ENCODE results near the gene TRIP6. TPM values are rescaled to one million over a fixed set of nuclear protein-coding genes. Genes with fewer than 3 reads are reported as not detected.
"Not testable (repeated sequence)": the region's sequence is repeated elsewhere in the genome, so short reads cannot be mapped to it uniquely, and the experiment has no call there.

TRIP6 gene
- total RNA-seq, 1 donor from 2014 or later: 14.9 TPM

GRCh38 chr7:100852048-100852872 lies 14.9 kb upstream of the TRIP6 start, which contains the start of gene SLC12A9:
Gene SLC12A9, plus strand, starts transcription at chr7:100852713. Its CDS starts 1,485 bp downstream, at chr7:100854198.
- Mint-ChIP-seq H3K36me3 (no peaks in the 10 kb centered on the region), H3K4me3 (peak within 1 kb of the TSS; percentile 89), H3K9me3 (no peaks in the 10 kb centered on the region), H3K27me3 (ENCODE audit: insufficient read depth, low read depth) (peaks cover 7% of the 10 kb centered on the region), H3K4me1 (peaks cover 7% of the 10 kb centered on the region), H3K27ac (no peak within 1 kb of the TSS)
- Histone ChIP-seq H3K9me3 (ENCODE audit: low read depth) (no peaks in the 10 kb centered on the region), H3K36me3 (no peaks in the 10 kb centered on the region), H3F3A (ENCODE audit: low read depth) (peaks cover 3% of the 10 kb centered on the region), H3K27ac (no peak within 1 kb of the TSS), H3K79me2 (ENCODE audit: low read depth) (peaks cover 23% of the 10 kb centered on the region), H2AFZ (replicated peaks) (peak within 1 kb of the TSS; percentile 91), H3K4me3 (peak within 1 kb of the TSS; percentile 74), H3K4me2 (peak within 1 kb of the TSS; percentile 94), H3K27me3 (peaks cover 5% of the 10 kb centered on the region), H3K9ac (peak within 1 kb of the TSS; percentile 58), H3K4me1 (peaks cover 10% of the 10 kb centered on the region), H4K20me1 (ENCODE audit: low read depth) (peaks cover 6% of the 10 kb centered on the region)
- DNase-seq (ENCODE audit: low spot score): peak; percentile 95
- no peak for TF ChIP-seq EZH2phosphoT487 (IDR thresholded peaks at IDR 0.05)
- TF ChIP-seq CTCF (IDR thresholded peaks at IDR 0.05): peak; percentile 99
- peak; percentile 32 for TF ChIP-seq EZH2 (IDR thresholded peaks at IDR 0.05)

DNA sequence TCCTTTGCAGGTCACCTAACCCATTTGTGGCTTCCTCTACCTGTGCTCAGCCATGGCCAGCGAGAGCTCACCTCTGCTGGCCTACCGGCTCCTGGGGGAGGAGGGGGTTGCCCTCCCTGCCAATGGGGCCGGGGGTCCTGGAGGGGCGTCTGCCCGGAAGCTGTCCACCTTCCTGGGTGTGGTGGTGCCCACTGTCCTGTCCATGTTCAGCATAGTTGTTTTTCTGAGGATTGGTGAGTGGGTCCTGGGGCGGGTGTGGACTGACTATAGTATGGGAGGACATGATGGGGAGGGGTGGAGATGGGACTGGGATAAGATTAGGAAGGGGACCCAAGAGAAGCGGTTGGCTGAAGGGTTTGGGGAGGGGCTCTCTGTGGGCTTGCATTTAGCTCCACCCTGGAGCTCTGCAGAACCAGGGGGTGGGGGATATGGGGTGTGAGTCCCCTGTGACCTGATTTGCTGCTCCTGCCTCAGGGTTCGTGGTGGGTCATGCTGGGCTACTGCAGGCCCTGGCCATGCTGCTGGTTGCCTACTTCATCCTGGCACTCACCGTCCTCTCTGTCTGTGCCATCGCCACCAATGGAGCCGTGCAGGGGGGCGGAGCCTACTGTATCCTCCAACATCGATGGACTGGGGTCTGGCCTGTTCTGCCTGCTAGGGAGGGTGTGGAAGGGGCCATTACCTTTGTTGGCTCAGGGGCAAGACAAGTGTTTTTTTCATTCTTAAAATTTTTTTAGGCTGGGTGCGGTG lies 12.9 kb upstream of the TRIP6 start:
- H3K4me2 ChIP-seq: no peak overlapping the region
- H2AFZ ChIP-seq (replicated peaks): no peak overlapping the region
- no peaks in the 10 kb centered on the region for H3K36me3 Mint-ChIP-seq
- H3K36me3 ChIP-seq: no peaks in the 10 kb centered on the region
- H3K27ac Mint-ChIP-seq: no peak overlapping the region
- peak overlapping the region; percentile 24 for H3K4me3 Mint-ChIP-seq
- H3F3A ChIP-seq (ENCODE audit: low read depth): peaks cover 3% of the 10 kb centered on the region
- no peak for DNase-seq (ENCODE audit: low spot score)
- no peak overlapping the region for H3K9ac ChIP-seq
- peaks cover 7% of the 10 kb centered on the region for H3K4me1 Mint-ChIP-seq
- H3K27ac ChIP-seq: no peak overlapping the region
- H3K27me3 ChIP-seq: peaks cover 5% of the 10 kb centered on the region
- H3K9me3 Mint-ChIP-seq: no peaks in the 10 kb centered on the region
- peaks cover 6% of the 10 kb centered on the region for H4K20me1 ChIP-seq (ENCODE audit: low read depth)
- TF ChIP-seq EZH2phosphoT487 (IDR thresholded peaks at IDR 0.05) (no peak), EZH2 (IDR thresholded peaks at IDR 0.05) (no peak), CTCF (IDR thresholded peaks at IDR 0.05) (no peak)
- H3K9me3 ChIP-seq (ENCODE audit: low read depth): no peaks in the 10 kb centered on the region
- H3K4me3 ChIP-seq: no peak overlapping the region
- peaks cover 5% of the 10 kb centered on the region for H3K27me3 Mint-ChIP-seq (ENCODE audit: insufficient read depth, low read depth)
- peaks cover 10% of the 10 kb centered on the region for H3K4me1 ChIP-seq
- H3K79me2 ChIP-seq (ENCODE audit: low read depth): peaks cover 23% of the 10 kb centered on the region

- H3K27me3 Mint-ChIP-seq (ENCODE audit: insufficient read depth, low read depth); H3K4me1 Mint-ChIP-seq; H3K4me3 ChIP-seq; DNase-seq (ENCODE audit: low spot score); H4K20me1 ChIP-seq (ENCODE audit: low read depth); H3K36me3 ChIP-seq; H3F3A ChIP-seq (ENCODE audit: low read depth); H3K27me3 ChIP-seq; H3K9me3 Mint-ChIP-seq; H3K27ac ChIP-seq; H3K9ac ChIP-seq; H3K27ac Mint-ChIP-seq; H3K36me3 Mint-ChIP-seq; H2AFZ ChIP-seq (replicated peaks); H3K4me3 Mint-ChIP-seq; H3K9me3 ChIP-seq (ENCODE audit: low read depth); H3K4me2 ChIP-seq: not testable (repeated sequence)
- Histone ChIP-seq H3K79me2 (ENCODE audit: low read depth) (peaks cover 23% of the 10 kb centered on the region), H3K4me1 (peaks cover 10% of the 10 kb centered on the region)
These were observed 12.3 kb upstream of the TRIP6 start for GRCh38 chr7:100854899-100855298.

Data from neural progenitor cell (in vitro differentiated cells).